ENCODE data around the gene CDH18.
A peak's percentile ranks its signal among the peaks of the same experiment; 100 is the strongest.

The CDH18 gene

GRCh38 chr5:19930451-19930850 is 57.5 kb downstream of the CDH18 start:
- Histone ChIP-seq H3K4me3 (replicated peaks; ENCODE audit: insufficient read depth, low read length) (no peak overlapping the region), H3K27me3 (ENCODE audit: insufficient read depth, poor library complexity, severe bottlenecking) (no peaks in the 10 kb centered on the region), H3K27ac (replicated peaks) (no peak overlapping the region)
- no peak for DNase-seq (ENCODE audit: low read depth in 1 of 2, low spot score in 1 of 2)
- TF ChIP-seq REST (IDR thresholded peaks at IDR 0.05; ENCODE audit: insufficient replicate concordance, low read depth) = no peak
- no peak for TF ChIP-seq CTCF (IDR thresholded peaks at IDR 0.05; ENCODE audit: insufficient read depth, low read length)
- no peak for TF ChIP-seq SPI1 (IDR thresholded peaks at IDR 0.05; ENCODE audit: borderline replicate concordance, low read depth)
- TF ChIP-seq POLR2AphosphoS5 (IDR thresholded peaks at IDR 0.05; ENCODE audit: low read depth) = no peak
- no peak for TF ChIP-seq GABPA (IDR thresholded peaks at IDR 0.05; ENCODE audit: low read depth)

GRCh38 chr5:19928562-19929421 is 59.2 kb downstream of the CDH18 start:
- H3K27ac ChIP-seq (replicated peaks) = no peak overlapping the region
- TF ChIP-seq GABPA (IDR thresholded peaks at IDR 0.05; ENCODE audit: low read depth) (no peak), POLR2AphosphoS5 (IDR thresholded peaks at IDR 0.05; ENCODE audit: low read depth) (no peak), SPI1 (IDR thresholded peaks at IDR 0.05; ENCODE audit: borderline replicate concordance, low read depth) (no peak), CTCF (IDR thresholded peaks at IDR 0.05; ENCODE audit: insufficient read depth, low read length) (no peak), REST (IDR thresholded peaks at IDR 0.05; ENCODE audit: insufficient replicate concordance, low read depth) (no peak)
- no peak overlapping the region for H3K4me3 ChIP-seq (replicated peaks; ENCODE audit: insufficient read depth, low read length)
- no peaks in the 10 kb centered on the region for H3K27me3 ChIP-seq (ENCODE audit: insufficient read depth, poor library complexity, severe bottlenecking)
- DNase-seq (ENCODE audit: low read depth in 1 of 2, low spot score in 1 of 2) = peak in 1 of 2 experiments; percentile 2

GRCh38 chr5:19927919-19928318 is 60.1 kb downstream of the CDH18 start:
- Histone ChIP-seq H3K27ac (replicated peaks) (no peak overlapping the region), H3K27me3 (ENCODE audit: insufficient read depth, poor library complexity, severe bottlenecking) (no peaks in the 10 kb centered on the region), H3K4me3 (replicated peaks; ENCODE audit: insufficient read depth, low read length) (no peak overlapping the region)
- DNase-seq (ENCODE audit: low read depth in 1 of 2, low spot score in 1 of 2) = no peak
- TF ChIP-seq GABPA (IDR thresholded peaks at IDR 0.05; ENCODE audit: low read depth) (no peak), SPI1 (IDR thresholded peaks at IDR 0.05; ENCODE audit: borderline replicate concordance, low read depth) (no peak), CTCF (IDR thresholded peaks at IDR 0.05; ENCODE audit: insufficient read depth, low read length) (no peak), REST (IDR thresholded peaks at IDR 0.05; ENCODE audit: insufficient replicate concordance, low read depth) (no peak), POLR2AphosphoS5 (IDR thresholded peaks at IDR 0.05; ENCODE audit: low read depth) (no peak)

Measured in HL-60 (cell line).